SK-N-SH (cell line): ENCODE data around the gene TIMD4.

Experiments used
- CTCF ChIP-seq: fragments of 200-600 bp; sonication (generic); IDR thresholded peaks from 2 replicates; pipeline ENCODE4 v1.6.1; 2017; ENCODE audit warnings: antibody characterized with exemption, mild to moderate bottlenecking, moderate library complexity
- GATA2 ChIP-seq: sonication (generic); formaldehyde crosslinking; IDR thresholded peaks from 2 replicates; pipeline ENCODE4 v1.5.0; 2020; ENCODE audit warnings: mild to moderate bottlenecking, missing genetic modification reagents
- NFIC ChIP-seq: IDR thresholded peaks from 2 replicates; pipeline ENCODE4 v1.4.0; 2012; ENCODE audit warnings: borderline replicate concordance
- PBX3 ChIP-seq: IDR thresholded peaks from 2 replicates; pipeline ENCODE4; 2012
- POLR2AphosphoS5 ChIP-seq: IDR thresholded peaks from 2 replicates; pipeline ENCODE4 v1.6.1; 2012; ENCODE audit warnings: low read depth, low read length
- RXRA ChIP-seq: IDR thresholded peaks from 2 replicates; pipeline ENCODE4 v1.4.0; 2012; ENCODE audit warnings: low read depth, mild to moderate bottlenecking, borderline replicate concordance
- TF ChIP-seq, protein P1 (sequence below): fragments of 150-350 bp; IDR thresholded peaks from 2 replicates; pipeline ENCODE4 v1.6.1; 2017; ENCODE audit warnings: antibody characterized with exemption, low read length, low read depth, borderline replicate concordance

- no peak for TF ChIP-seq POLR2AphosphoS5
- no peak for TF ChIP-seq CTCF
- no peak for TF ChIP-seq NFIC
- TF ChIP-seq PBX3, result no peak
- TF ChIP-seq GATA2, result no peak
- TF ChIP-seq RXRA, result no peak
- TF ChIP-seq, protein P1, sequence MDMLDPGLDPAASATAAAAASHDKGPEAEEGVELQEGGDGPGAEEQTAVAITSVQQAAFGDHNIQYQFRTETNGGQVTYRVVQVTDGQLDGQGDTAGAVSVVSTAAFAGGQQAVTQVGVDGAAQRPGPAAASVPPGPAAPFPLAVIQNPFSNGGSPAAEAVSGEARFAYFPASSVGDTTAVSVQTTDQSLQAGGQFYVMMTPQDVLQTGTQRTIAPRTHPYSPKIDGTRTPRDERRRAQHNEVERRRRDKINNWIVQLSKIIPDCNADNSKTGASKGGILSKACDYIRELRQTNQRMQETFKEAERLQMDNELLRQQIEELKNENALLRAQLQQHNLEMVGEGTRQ, result no peak
These were observed 40.7 kb downstream of the TIMD4 start for GRCh38 chr5:156922207-156922792.
